ENCODE results near the gene CNOT1.

Gene CNOT1

DNA sequence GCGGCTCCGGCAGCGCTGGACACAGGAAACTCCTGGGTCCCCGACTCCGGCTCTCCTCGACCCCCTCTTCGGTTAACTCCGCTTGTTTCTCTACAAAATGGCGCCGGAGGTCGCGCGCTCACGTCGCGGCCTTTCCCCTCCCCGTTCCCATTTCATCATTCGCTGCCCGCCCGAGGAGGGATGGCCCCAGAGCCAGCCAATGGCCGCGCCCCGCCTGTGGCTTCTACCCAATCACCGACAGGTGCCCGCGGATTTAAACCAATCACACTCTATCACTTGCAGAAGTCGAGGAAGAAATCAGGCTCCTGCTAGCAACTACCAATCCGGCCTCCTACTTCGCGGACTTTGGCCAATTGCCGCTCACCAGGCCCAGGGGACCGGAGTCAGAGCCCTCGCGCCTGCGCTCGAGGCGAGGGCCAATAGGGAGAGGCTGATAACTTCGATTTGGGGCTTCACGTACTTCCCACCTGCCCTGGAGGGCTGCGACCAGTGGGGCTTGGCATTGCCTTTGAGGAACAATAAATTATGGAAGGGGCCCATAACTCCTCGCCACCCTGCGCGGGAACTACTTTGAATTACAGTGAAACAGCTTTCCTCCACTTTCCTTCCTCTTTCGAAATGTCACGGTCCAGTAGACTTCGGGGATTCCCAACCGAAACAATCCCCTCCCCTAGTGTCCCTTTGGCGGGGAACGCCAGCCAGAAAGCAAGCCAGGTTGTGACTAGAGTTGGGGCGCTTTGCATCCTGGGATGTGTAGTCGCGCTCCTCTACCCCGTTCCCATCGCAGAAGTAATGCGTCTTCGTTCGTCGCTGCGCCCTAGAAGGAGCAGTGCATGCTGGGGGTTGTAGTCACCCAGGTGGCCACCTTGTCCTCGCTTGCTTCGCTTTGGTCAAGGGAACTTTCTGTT is at the start of gene CNOT1 (continued):
- TF ChIP-seq, protein P1, sequence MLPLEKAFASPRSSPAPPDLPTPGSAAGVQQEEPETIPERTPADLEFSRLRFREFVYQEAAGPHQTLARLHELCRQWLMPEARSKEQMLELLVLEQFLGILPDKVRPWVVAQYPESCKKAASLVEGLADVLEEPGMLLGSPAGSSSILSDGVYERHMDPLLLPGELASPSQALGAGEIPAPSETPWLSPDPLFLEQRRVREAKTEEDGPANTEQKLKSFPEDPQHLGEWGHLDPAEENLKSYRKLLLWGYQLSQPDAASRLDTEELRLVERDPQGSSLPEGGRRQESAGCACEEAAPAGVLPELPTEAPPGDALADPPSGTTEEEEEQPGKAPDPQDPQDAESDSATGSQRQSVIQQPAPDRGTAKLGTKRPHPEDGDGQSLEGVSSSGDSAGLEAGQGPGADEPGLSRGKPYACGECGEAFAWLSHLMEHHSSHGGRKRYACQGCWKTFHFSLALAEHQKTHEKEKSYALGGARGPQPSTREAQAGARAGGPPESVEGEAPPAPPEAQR (tag by site-specific recombination; IDR thresholded peaks at IDR 0.05) = no peak
- TF ChIP-seq ZNF501 (tag by site-specific recombination; IDR thresholded peaks at IDR 0.05) = 0 out of 2 replicates have a peak, but pooled peaks have one; percentile 57
- TF ChIP-seq, protein P2, sequence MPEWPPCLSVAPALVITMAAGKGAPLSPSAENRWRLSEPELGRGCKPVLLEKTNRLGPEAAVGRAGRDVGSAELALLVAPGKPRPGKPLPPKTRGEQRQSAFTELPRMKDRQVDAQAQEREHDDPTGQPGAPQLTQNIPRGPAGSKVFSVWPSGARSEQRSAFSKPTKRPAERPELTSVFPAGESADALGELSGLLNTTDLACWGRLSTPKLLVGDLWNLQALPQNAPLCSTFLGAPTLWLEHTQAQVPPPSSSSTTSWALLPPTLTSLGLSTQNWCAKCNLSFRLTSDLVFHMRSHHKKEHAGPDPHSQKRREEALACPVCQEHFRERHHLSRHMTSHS (tag by site-specific recombination; IDR thresholded peaks at IDR 0.05) = no peak
- no peak for TF ChIP-seq ZNF132 (tag by site-specific recombination; IDR thresholded peaks at IDR 0.05; ENCODE audit: borderline replicate concordance)
- TF ChIP-seq, protein P3, sequence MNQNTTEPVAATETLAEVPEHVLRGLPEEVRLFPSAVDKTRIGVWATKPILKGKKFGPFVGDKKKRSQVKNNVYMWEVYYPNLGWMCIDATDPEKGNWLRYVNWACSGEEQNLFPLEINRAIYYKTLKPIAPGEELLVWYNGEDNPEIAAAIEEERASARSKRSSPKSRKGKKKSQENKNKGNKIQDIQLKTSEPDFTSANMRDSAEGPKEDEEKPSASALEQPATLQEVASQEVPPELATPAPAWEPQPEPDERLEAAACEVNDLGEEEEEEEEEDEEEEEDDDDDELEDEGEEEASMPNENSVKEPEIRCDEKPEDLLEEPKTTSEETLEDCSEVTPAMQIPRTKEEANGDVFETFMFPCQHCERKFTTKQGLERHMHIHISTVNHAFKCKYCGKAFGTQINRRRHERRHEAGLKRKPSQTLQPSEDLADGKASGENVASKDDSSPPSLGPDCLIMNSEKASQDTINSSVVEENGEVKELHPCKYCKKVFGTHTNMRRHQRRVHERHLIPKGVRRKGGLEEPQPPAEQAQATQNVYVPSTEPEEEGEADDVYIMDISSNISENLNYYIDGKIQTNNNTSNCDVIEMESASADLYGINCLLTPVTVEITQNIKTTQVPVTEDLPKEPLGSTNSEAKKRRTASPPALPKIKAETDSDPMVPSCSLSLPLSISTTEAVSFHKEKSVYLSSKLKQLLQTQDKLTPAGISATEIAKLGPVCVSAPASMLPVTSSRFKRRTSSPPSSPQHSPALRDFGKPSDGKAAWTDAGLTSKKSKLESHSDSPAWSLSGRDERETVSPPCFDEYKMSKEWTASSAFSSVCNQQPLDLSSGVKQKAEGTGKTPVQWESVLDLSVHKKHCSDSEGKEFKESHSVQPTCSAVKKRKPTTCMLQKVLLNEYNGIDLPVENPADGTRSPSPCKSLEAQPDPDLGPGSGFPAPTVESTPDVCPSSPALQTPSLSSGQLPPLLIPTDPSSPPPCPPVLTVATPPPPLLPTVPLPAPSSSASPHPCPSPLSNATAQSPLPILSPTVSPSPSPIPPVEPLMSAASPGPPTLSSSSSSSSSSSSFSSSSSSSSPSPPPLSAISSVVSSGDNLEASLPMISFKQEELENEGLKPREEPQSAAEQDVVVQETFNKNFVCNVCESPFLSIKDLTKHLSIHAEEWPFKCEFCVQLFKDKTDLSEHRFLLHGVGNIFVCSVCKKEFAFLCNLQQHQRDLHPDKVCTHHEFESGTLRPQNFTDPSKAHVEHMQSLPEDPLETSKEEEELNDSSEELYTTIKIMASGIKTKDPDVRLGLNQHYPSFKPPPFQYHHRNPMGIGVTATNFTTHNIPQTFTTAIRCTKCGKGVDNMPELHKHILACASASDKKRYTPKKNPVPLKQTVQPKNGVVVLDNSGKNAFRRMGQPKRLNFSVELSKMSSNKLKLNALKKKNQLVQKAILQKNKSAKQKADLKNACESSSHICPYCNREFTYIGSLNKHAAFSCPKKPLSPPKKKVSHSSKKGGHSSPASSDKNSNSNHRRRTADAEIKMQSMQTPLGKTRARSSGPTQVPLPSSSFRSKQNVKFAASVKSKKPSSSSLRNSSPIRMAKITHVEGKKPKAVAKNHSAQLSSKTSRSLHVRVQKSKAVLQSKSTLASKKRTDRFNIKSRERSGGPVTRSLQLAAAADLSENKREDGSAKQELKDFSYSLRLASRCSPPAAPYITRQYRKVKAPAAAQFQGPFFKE (tag by site-specific recombination; IDR thresholded peaks at IDR 0.05; ENCODE audit: borderline replicate concordance) = no peak
- no peak for TF ChIP-seq ZSCAN30 (tag by site-specific recombination; IDR thresholded peaks at IDR 0.05)
- TF ChIP-seq, protein P4, sequence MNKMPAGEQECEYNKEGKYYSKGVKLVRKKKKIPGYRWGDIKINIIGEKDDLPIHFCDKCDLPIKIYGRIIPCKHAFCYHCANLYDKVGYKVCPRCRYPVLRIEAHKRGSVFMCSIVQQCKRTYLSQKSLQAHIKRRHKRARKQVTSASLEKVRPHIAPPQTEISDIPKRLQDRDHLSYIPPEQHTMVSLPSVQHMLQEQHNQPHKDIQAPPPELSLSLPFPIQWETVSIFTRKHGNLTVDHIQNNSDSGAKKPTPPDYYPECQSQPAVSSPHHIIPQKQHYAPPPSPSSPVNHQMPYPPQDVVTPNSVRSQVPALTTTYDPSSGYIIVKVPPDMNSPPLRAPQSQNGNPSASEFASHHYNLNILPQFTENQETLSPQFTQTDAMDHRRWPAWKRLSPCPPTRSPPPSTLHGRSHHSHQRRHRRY (tag by site-specific recombination; IDR thresholded peaks at IDR 0.05) = no peak
- TF ChIP-seq ZNF155 (tag by site-specific recombination; IDR thresholded peaks at IDR 0.05) = no peak
- TF ChIP-seq, protein P5, sequence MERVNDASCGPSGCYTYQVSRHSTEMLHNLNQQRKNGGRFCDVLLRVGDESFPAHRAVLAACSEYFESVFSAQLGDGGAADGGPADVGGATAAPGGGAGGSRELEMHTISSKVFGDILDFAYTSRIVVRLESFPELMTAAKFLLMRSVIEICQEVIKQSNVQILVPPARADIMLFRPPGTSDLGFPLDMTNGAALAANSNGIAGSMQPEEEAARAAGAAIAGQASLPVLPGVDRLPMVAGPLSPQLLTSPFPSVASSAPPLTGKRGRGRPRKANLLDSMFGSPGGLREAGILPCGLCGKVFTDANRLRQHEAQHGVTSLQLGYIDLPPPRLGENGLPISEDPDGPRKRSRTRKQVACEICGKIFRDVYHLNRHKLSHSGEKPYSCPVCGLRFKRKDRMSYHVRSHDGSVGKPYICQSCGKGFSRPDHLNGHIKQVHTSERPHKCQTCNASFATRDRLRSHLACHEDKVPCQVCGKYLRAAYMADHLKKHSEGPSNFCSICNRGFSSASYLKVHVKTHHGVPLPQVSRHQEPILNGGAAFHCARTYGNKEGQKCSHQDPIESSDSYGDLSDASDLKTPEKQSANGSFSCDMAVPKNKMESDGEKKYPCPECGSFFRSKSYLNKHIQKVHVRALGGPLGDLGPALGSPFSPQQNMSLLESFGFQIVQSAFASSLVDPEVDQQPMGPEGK (tag by site-specific recombination; IDR thresholded peaks at IDR 0.05) = peak; percentile 89
- TF ChIP-seq ZNF223 (tag by site-specific recombination; IDR thresholded peaks at IDR 0.05) = no peak
- no peak for TF ChIP-seq ZNF423 (tag by site-specific recombination; IDR thresholded peaks at IDR 0.05)
- TF ChIP-seq IKZF3 (tag by site-specific recombination; IDR thresholded peaks at IDR 0.05) = no peak
- TF ChIP-seq, protein P6, sequence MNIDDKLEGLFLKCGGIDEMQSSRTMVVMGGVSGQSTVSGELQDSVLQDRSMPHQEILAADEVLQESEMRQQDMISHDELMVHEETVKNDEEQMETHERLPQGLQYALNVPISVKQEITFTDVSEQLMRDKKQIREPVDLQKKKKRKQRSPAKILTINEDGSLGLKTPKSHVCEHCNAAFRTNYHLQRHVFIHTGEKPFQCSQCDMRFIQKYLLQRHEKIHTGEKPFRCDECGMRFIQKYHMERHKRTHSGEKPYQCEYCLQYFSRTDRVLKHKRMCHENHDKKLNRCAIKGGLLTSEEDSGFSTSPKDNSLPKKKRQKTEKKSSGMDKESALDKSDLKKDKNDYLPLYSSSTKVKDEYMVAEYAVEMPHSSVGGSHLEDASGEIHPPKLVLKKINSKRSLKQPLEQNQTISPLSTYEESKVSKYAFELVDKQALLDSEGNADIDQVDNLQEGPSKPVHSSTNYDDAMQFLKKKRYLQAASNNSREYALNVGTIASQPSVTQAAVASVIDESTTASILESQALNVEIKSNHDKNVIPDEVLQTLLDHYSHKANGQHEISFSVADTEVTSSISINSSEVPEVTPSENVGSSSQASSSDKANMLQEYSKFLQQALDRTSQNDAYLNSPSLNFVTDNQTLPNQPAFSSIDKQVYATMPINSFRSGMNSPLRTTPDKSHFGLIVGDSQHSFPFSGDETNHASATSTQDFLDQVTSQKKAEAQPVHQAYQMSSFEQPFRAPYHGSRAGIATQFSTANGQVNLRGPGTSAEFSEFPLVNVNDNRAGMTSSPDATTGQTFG (tag by site-specific recombination; IDR thresholded peaks at IDR 0.05; ENCODE audit: borderline replicate concordance) = no peak
- no peak for TF ChIP-seq ZNF174 (tag by site-specific recombination; IDR thresholded peaks at IDR 0.05)
- no peak for TF ChIP-seq HOXC10 (CRISPR knock-in tag; IDR thresholded peaks at IDR 0.05)
- TF ChIP-seq ZNF623 (tag by site-specific recombination; IDR thresholded peaks at IDR 0.05) = no peak
- TF ChIP-seq, protein P7, sequence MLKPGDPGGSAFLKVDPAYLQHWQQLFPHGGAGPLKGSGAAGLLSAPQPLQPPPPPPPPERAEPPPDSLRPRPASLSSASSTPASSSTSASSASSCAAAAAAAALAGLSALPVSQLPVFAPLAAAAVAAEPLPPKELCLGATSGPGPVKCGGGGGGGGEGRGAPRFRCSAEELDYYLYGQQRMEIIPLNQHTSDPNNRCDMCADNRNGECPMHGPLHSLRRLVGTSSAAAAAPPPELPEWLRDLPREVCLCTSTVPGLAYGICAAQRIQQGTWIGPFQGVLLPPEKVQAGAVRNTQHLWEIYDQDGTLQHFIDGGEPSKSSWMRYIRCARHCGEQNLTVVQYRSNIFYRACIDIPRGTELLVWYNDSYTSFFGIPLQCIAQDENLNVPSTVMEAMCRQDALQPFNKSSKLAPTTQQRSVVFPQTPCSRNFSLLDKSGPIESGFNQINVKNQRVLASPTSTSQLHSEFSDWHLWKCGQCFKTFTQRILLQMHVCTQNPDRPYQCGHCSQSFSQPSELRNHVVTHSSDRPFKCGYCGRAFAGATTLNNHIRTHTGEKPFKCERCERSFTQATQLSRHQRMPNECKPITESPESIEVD (tag by site-specific recombination; IDR thresholded peaks at IDR 0.05) = no peak
- no peak for TF ChIP-seq ZNF112 (tag by site-specific recombination; IDR thresholded peaks at IDR 0.05)
- TF ChIP-seq MZF1 (tag by site-specific recombination; IDR thresholded peaks at IDR 0.05; ENCODE audit: borderline replicate concordance) = peak; percentile 99
- TF ChIP-seq, protein P8, sequence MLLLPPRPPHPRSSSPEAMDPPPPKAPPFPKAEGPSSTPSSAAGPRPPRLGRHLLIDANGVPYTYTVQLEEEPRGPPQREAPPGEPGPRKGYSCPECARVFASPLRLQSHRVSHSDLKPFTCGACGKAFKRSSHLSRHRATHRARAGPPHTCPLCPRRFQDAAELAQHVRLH (tag by site-specific recombination; IDR thresholded peaks at IDR 0.05) = 0 out of 2 replicates have a peak, but pooled peaks have one; percentile 75
